HL-60/S4 treated with retinoic acid at 250 ng/mL for 4 days and 3 days (cell line): ENCODE results near the gene CTBP2.

Experiments
- in situ Hi-C: fragments of 300-500 bp; cut with MboI; formaldehyde crosslinking; loops from 2 replicates; pipeline ENCODE4 v1.7.0; 2022; ENCODE audit warnings: low sequenced_read_pairs

The CTBP2 gene

GRCh38 chr10:125107166-125107949, 53.0 kb downstream of the CTBP2 start:
- in situ Hi-C loops, result no loop called here

DNA sequence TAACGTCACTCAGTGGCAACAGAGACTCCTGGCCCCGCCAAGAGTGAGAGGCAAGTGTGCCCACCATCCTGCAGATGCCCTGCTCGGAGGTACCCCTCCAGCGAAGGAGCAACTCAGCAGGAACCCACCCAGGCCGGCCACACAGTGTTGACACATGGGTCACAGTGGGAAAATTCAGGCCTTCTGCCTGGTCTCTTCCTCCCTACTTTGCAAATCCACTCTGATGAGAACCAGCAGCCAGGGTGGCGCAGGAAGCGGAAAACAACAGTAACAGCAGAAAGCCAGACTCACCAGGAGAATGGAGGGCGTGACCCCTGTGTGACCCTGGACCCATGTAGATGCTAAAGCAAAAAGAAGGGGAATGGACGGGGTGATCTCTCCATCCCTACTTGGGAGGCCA, 53.8 kb downstream of the CTBP2 start:
- in situ Hi-C loops, result no loop called here

DNA sequence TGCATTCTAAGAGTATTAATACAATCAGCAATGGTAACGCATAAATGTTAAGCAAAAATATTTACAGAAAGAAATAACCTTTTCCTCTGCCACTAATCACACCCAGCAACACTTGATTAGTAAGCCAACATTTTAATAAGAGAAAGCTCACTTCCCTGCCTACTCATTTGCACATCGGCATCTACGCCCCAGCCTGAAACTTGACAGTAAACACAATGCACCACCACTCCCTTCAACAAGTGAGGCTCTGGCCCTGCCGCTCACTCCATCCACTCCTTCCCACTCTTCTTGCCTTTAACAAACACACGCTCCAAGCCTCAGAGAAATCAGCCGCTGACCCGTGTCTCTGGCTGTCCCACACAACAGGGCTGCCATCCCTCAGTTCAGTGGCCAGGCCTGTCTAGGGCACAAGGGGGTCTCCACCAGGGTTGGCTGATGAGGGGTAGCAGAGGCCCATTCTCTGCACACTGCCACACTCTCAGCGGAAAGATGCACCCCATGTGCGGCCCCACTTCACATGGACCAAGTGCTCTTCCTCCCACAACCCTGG, 54.6 kb downstream of the CTBP2 start:
- in situ Hi-C loops, result no loop called here

DNA sequence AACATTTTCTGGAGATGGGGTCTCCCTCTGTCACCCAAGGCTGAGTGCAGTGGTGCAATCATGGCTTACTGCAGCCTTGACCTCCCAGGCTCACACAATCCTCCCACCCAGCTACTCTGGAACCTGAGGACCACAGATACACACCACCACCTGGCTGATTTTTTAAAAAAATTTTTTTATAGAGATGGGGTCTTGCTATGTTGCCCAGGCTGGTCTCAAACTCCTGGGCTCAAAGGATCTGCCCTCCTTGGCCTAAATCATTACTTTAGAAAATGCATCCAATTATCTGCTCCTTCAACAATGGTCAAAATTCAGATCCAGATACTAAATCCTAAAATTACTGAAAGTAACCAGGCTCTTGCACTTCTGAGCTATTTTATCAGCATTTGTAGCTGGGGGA, 55.2 kb downstream of the CTBP2 start:
- in situ Hi-C loops, result no loop called here

DNA sequence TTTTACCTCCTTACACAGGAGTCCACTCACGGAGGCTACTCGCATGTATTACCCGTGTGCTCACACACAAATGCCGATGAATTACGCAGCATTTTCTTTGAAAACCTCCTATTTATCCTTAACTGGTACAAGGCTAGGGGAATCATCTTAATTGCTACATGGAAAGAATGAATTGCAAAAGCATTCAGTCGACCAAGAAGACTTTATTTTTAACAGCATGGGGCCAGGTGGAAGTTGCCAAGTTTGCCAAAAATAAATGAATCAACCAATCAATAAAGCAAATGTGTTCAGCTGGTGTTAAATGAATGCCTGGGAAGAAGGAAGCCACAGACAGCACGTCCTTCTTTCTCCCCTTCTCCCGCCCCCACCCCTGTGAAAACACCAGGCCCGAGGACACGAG, 55.8 kb downstream of the CTBP2 start:
- in situ Hi-C loops, result no loop called here

GRCh38 chr10:125103924-125104323, 56.4 kb downstream of the CTBP2 start:
- in situ Hi-C loops, result no loop called here

GRCh38 chr10:125103466-125103865, 56.9 kb downstream of the CTBP2 start:
- in situ Hi-C loops, result no loop called here

DNA sequence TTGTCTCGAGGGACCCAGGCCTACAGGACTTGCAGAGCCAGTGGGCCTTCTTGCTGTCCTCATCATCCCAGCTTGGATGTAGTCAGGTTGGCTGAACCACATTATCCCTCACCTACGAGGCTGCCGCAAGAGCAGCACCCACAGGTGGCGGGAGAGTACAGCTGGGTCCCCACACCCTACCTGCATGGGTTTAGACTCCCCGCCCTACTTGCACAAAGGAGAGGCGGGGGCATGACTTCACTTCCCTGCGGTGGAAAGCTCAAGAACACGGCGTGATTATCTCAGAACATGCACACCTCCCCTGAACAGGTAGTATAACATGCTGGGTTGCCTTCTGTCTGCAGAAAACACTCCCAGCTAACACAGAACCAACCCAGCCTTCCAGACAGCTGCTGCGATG, 57.5 kb downstream of the CTBP2 start:
- in situ Hi-C loops, result no loop called here

DNA sequence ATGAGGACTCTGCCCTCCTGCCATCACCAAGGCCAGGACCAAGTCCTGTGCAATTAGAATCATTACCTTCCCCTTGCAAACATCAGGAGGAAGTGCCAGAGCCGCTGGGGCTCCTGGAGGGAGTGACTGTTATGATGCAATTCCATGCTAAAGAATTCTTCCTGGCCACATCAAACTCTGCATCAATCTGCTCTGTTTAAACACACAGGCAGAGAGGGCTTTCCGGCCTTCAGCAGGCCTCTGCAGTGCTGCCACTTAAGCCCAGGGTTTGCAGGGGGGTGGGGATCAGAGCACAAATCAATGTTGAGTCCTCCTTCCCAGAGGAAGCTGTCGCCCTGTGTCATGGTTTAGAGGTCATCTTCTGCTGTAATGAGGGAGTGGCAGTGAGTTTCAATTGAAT, 58.1 kb downstream of the CTBP2 start:
- in situ Hi-C loops, result no loop called here

DNA sequence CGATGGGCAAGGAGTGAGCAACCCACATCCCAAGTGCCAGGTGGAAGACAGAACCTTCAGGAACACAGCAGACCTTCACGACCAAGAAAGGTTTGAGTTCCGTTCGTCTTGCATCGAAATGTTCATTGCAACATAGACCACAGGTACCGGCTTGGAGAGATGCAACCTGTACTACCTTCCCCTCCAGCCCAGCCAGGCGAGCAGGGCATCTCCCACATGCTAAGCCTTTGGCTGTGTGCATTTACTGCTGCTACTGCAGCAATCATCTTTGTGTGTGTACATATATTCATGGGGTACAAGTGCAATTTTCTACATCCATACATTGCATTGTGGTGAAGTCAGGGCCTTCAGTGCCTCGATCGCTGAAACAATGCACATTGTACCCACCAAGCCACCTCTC, 58.8 kb downstream of the CTBP2 start:
- in situ Hi-C loops, result no loop called here

DNA sequence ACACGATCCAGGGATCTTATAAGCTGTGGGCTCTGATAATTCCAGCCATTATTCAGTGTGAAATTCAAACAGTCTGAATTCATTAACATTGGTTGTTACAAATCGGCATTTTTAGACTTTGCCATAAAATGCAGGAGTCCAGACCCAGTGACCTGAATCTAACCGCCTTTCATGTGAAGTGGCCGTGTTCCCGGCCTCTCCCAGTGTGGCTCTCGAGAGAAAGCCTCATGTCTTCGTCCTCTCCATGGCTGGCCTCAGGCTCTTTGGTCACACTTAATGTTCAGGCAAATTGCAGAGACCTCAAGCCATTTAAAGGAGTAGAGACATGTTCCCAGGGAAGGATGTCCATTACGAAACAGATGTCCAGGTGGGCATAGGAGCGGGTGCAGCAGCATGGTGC, 59.3 kb downstream of the CTBP2 start:
- in situ Hi-C loops, result no loop called here

- in situ Hi-C loops, result no loop called here
Measured at GRCh38 chr10:125097409-125098070, 62.8 kb downstream of the CTBP2 start.

DNA sequence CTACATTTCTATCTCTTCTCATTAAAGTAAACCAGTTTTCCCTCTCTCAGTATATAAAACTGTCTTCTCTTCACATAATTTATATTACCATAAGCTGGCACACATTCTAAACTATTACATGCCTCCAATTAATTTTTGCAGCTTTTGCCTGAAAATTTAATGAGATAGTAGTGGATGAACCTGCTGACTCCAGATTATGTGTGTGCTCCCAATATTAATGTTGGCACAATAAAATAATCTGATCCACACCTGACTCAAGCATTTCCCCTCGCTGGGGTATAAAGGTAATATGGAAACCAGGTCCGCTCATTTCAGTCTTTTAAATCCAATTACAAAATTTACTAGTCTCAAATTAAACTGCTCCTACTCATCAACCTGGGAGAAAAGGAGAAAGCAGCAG, 63.4 kb downstream of the CTBP2 start:
- in situ Hi-C loops, result no loop called here

- in situ Hi-C loops, result no loop called here
Measured at GRCh38 chr10:125096371-125096770, 64.0 kb downstream of the CTBP2 start.

DNA sequence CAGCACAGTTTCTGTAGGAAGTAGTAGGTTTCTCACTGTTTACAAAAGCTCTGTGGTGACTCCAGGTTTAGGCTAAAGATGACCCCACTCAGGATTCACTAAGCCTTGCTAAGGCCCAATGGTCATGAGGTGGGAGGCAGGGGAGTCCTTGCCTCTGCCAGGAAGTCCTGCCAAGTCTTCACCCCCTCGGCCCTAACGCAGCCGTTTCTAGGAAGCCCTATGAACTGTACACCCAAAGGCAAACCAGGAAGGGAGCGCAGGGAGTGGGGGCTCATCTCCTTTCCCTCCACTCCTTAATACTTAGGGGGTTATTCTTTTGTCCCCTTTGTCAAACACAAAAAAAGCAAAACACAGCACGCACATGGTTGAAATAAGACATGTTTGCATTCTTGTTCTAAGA, 64.6 kb downstream of the CTBP2 start:
- in situ Hi-C loops, result no loop called here

- in situ Hi-C loops, result no loop called here
Measured at GRCh38 chr10:125095228-125095627, 65.1 kb downstream of the CTBP2 start.

- in situ Hi-C loops, result no loop called here
Measured at GRCh38 chr10:125094806-125095205, 65.6 kb downstream of the CTBP2 start.

- in situ Hi-C loops, result no loop called here
Measured at GRCh38 chr10:125093974-125094705, 66.2 kb downstream of the CTBP2 start.

DNA sequence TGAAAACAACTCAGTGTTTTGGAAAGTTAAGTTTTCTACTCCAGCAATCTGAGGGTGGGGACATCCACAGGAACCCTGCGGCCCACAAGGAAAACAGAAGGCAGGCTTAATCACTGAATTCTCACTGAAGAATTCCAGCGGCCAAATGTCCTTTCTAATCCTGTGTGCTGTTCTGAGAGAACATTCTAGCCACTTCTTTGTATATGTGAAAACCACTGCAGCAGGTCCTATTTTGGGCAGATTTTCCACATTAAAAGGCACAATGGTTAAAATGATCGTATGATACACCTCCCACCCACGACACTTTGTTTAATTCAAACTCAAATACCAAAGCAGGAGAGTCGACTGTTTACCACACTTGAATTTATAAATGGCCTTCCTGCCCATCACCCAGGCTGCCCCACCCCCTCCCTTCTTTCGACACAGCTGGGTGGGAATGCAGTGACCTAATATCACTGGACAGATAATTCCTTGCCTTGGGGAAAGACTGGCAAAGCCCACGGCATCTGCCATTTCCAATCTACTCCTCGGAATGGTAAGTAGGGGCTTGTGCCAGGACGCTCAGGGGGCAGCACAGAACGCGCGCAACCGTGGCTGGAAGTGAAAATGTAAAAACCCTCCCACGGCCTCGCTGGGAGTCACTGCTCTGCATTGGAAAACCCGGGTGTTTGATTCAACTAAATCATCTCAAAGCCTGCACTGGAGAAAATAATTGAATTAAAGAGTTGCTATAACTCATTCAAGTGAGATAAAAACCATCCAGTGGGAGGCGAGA, 67.0 kb downstream of the CTBP2 start:
- in situ Hi-C loops, result no loop called here

GRCh38 chr10:125092564-125093031, 67.8 kb downstream of the CTBP2 start:
- in situ Hi-C loops, result no loop called here

- in situ Hi-C loops, result no loop called here
Measured at GRCh38 chr10:125091891-125092290, 68.5 kb downstream of the CTBP2 start.
